Esophagus squamous epithelium (tissue), 5 donors: ENCODE data around the gene PALM. TPM values are rescaled to one million over a fixed set of nuclear protein-coding genes. Genes with fewer than 3 reads are reported as not detected.

Source experiments
- DNase-seq: peaks from one replicate; lab custom pipeline; 2025; lab: John Stamatoyannopoulos, UW
- H3K27ac ChIP-seq, 4 donors: fragments of 200-600 bp; sonication (generic); one replicate each; pipeline ENCODE4 v1.5.1; 2016 to 2019; ENCODE audit warnings: mild to moderate bottlenecking in 1 of 4
- H3K27me3 ChIP-seq, 4 donors: fragments of 200-600 bp; sonication (generic); 1 replicate in 3 of 4; 2 replicates in 1 of 4; pipeline versions ENCODE4 v1.5.1 to v1.6.0; 2017 to 2021; ENCODE audit warnings: antibody characterized with exemption in 1 of 4
- H3K36me3 ChIP-seq, 3 donors: fragments of 200-600 bp; sonication (generic); one replicate each; pipeline ENCODE4 v1.5.1; 2016 to 2019
- H3K4me1 ChIP-seq, 3 donors: fragments of 200-600 bp; sonication (generic); one replicate each; pipeline ENCODE4 v1.5.1; 2017 to 2019
- H3K4me3 ChIP-seq, 4 donors: fragments of 200-600 bp; sonication (generic); 1 replicate in 3 of 4; 2 replicates in 1 of 4; pipeline ENCODE4 v1.5.1; 2016 to 2019; ENCODE audit warnings: mild to moderate bottlenecking in 2 of 4, moderate library complexity in 1 of 4
- H3K9me3 ChIP-seq, 3 donors: fragments of 200-600 bp; sonication (generic); one replicate each; pipeline ENCODE4 v1.5.1; 2016 to 2019
- POLR2A ChIP-seq, 4 donors: fragments of 450-650 bp; IDR thresholded peaks; one replicate each; pipeline ENCODE4 v1.6.1; 2017; ENCODE audit warnings: antibody characterized with exemption in 4 of 4, mild to moderate bottlenecking in 4 of 4, moderate library complexity in 3 of 4
- WGBS, 2 donors: methylation state at CpG; one replicate each; pipeline ENCODE4 v1.1.5; 2018; 5-methylcytosine and 5-hydroxymethylcytosine counted together
- intact Hi-C: fragments of 100-400 bp; cut with DNase I; formaldehyde crosslinking; loops from one replicate; pipeline ENCODE4 v1.15.0; 2022
- total RNA-seq, 4 donors: library from RNA; depleted of rRNA; stranded (reverse); fragments of >200 nt; gene quantifications; one replicate each; pipeline ENCODE4 v1.1.0, GENCODE V29; 2016
- TF ChIP-seq, protein P1 (sequence below), 6 experiments: fragments of 450-650 bp in 4 of 6; fragments of 200-600 bp in 2 of 6; sonication (generic) in 2 of 6; IDR thresholded peaks; one replicate each; pipeline ENCODE4 v1.5.1; 2016 to 2019; ENCODE audit warnings: antibody characterized with exemption in 6 of 6, mild to moderate bottlenecking in 4 of 6, moderate library complexity in 4 of 6
- donor health status: DM: yes; HTN: yes; CAD: no.

The PALM gene
- total RNA-seq, 4 donors from 2014 or later = 2.6 to 19.3 (median 6.5) TPM

DNA sequence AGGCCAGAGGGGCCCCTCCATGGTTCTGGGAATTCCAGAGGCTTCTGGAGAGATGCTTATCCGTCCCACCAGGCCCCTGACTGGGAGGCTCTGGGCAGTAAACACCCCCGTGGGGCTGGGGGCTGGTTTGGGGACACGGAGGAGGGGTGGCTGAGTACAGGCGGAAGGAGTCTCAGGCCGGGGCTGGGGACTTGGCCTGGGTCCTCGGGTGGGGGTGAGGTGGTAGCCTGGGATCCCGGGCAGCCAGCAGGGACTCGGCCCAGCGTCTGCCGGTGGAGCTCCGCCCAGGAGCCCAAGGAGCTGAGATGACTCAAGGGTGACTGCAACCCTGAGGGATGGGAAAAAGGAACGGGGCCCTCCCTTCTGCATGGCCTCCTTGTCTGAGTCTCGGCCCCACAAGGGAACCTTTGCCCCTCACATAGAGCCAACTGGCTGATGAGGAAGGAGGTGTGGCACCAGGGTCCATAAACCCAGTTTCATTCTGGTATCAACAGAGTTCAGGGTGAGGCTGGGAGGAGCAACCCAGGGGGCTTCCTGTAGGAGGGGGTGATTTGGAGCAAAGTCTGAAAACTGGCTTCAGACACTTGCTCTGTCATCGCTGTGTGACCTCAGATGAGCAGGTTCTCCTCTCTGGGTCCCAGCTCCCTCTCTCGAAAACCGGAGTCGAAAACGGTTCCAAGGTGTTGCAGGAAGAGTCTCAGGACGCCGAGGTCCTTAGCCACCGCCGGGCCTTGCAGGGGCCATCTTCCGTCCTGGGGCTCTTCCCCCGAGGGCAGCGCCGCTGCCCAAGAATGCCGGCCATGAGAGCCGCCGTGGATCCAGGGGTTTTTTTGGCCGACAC lies 43.0 kb downstream of the PALM start:
- Histone ChIP-seq H3K27me3 (peaks cover 0 to 34% (median 0%) of the 10 kb centered on the region in 4 donors), H3K4me1 (peaks cover 8 to 22% (median 8%) of the 10 kb centered on the region in 3 donors), H3K4me3 (peak overlapping the region in 1 of 4 donors; percentile 21), H3K27ac (peak overlapping the region in 2 of 4 donors; percentile 5 to 6), H3K36me3 (peaks cover 0 to 12% (median 0%) of the 10 kb centered on the region in 3 donors), H3K9me3 (peaks cover 0 to 11% (median 9%) of the 10 kb centered on the region in 3 donors)
- no peak for DNase-seq
- no peak for TF ChIP-seq POLR2A (IDR thresholded peaks at IDR 0.05)
- TF ChIP-seq, protein P1, sequence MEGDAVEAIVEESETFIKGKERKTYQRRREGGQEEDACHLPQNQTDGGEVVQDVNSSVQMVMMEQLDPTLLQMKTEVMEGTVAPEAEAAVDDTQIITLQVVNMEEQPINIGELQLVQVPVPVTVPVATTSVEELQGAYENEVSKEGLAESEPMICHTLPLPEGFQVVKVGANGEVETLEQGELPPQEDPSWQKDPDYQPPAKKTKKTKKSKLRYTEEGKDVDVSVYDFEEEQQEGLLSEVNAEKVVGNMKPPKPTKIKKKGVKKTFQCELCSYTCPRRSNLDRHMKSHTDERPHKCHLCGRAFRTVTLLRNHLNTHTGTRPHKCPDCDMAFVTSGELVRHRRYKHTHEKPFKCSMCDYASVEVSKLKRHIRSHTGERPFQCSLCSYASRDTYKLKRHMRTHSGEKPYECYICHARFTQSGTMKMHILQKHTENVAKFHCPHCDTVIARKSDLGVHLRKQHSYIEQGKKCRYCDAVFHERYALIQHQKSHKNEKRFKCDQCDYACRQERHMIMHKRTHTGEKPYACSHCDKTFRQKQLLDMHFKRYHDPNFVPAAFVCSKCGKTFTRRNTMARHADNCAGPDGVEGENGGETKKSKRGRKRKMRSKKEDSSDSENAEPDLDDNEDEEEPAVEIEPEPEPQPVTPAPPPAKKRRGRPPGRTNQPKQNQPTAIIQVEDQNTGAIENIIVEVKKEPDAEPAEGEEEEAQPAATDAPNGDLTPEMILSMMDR (IDR thresholded peaks at IDR 0.05) = no peak
- intact Hi-C loops = no loop called here
- WGBS, 2 donors = 0 to 75% methylated on average over 5 to 11 of the region's 30 CpGs

DNA sequence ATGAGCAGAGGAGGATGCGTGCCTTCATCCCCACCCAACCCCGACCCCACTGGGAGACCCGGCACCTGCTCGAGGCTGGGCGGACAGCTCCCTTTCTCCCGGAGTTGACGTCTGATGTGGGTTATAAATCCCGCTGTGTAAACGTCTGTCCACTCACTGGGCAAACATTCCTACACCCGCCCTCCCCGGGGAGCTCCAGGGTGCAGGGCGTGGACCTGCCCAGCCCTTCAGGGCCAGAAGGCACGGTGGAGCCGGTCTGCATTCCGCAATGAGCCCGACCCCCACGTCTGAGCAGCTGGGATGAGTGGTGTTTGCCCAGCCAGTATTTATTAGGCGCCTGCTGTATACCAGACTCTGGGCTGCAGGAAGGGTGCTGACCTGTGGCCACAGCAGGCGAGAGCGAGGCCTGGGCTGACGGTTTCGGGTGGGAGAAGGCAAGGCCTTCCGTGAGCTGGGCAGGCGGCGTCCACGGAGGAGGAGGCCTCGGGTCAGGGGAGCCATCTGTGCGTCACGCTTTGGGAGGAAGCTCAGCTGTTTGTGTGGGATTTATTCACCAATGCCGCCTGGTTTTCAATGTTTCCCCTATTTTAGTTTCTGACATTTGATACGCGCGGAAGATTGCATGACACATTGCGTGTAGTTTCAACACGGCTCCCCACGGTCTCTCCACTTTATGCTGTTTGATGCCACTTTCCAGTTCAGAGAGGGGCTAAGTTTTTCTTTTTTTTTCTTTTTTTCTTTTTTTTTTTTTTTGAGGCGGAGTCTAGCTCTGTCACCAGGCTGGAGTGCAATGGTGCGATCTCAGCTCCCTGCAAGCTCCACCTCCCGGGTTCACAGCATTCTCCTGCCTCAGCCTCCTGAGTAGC lies 44.1 kb downstream of the PALM start:
- H3K36me3 ChIP-seq = no peaks in the 10 kb centered on the region
- peaks cover 8 to 22% (median 8%) of the 10 kb centered on the region in 3 donors for H3K4me1 ChIP-seq
- 36 to 37% methylated on average over 19 to 20 of the region's 39 CpGs for WGBS, 2 donors
- no peak for TF ChIP-seq POLR2A (IDR thresholded peaks at IDR 0.05)
- TF ChIP-seq, protein P1 (IDR thresholded peaks at IDR 0.05) = no peak
- H3K27ac ChIP-seq = peak overlapping the region in 3 of 4 donors; percentile 24 to 78 (median 73)
- no peak overlapping the region for H3K4me3 ChIP-seq
- H3K9me3 ChIP-seq = peaks cover 0 to 3% (median under 1%) of the 10 kb centered on the region in 3 donors
- H3K27me3 ChIP-seq = peaks cover 0 to 34% (median 0%) of the 10 kb centered on the region in 4 donors
- DNase-seq = no peak
- intact Hi-C loops = no loop called here

DNA sequence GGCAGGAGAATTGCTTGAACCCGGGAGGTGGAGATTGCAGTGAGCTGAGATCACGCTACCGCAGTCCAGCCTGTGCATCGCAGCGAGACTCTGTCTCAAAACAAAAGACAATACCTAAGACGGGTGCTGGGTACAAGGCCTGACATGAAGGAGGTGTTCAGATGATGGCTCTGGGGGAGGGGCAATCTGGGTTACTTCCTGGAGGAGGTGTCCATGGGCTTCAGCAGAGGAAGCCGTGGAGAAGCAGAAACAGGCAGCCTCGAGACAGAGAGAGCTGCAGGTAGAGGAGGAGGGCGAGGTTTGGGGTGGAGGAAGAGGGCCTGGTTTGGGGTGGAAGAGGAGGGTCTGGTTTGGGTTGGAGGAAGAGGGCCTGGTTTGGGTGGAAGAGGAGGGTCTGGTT lies 45.8 kb downstream of the PALM start:
- WGBS, 2 donors = 83 to 85% methylated on average over 9 of the region's 9 CpGs
- intact Hi-C loops = no loop called here

DNA sequence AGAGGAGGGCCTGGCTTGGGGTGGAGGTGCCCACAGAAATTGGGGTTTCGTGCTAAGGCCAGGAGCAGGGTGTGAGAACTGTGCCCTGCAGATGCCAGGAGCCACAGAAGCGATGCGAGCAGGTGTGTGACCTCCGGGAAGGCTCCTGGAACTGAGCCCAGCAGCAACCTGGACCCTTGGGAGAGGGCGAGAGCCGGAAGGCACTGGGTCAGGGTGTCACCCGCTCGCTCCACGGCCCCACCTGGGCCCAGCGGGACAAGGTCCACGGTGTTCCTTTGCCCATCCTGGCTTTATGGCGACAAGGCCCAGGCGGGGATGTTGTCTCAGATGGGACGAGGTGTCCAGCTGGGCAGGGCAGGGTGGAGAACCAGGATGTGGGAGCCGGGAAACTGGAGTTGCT lies 46.3 kb downstream of the PALM start:
- Histone ChIP-seq H3K4me3 (no peak overlapping the region), H3K9me3 (peaks cover 0 to 11% (median 8%) of the 10 kb centered on the region in 3 donors), H3K27ac (no peak overlapping the region), H3K27me3 (peaks cover 0 to 34% (median 0%) of the 10 kb centered on the region in 4 donors), H3K36me3 (no peaks in the 10 kb centered on the region), H3K4me1 (peaks cover 8 to 22% (median 8%) of the 10 kb centered on the region in 3 donors)
- WGBS, 2 donors = 89 to 90% methylated on average over 6 to 12 of the region's 15 CpGs
- TF ChIP-seq, protein P1 (IDR thresholded peaks at IDR 0.05) = no peak
- no peak for TF ChIP-seq POLR2A (IDR thresholded peaks at IDR 0.05)
- intact Hi-C loops = no loop called here
- no peak for DNase-seq

More for the DNA sequence above, 45.8 kb downstream of the PALM start:
- Histone ChIP-seq H3K27ac (no peak overlapping the region), H3K27me3 (peaks cover 0 to 34% (median 0%) of the 10 kb centered on the region in 4 donors), H3K9me3 (peaks cover 0 to 11% (median 8%) of the 10 kb centered on the region in 3 donors), H3K4me3 (no peak overlapping the region), H3K36me3 (no peaks in the 10 kb centered on the region), H3K4me1 (peaks cover 8 to 22% (median 8%) of the 10 kb centered on the region in 3 donors)
- DNase-seq = no peak
- TF ChIP-seq, protein P1 (IDR thresholded peaks at IDR 0.05) = no peak
